Fibroblast of lung (primary cell): ENCODE results near the gene MARCO. TPM values are rescaled to one million over a fixed set of nuclear protein-coding genes. Genes with fewer than 3 reads are reported as not detected.

Source experiments
- DNase-seq, 2 donors: peaks; one replicate each; pipeline versions ENCODE4 v3.0.0 to v3.0.0-alpha.2; 2010; ENCODE audit warnings: low read depth in 2 of 2
- H2AFZ ChIP-seq: 2 replicates; pipeline ENCODE4 v1.5.1; 2012; ENCODE audit warnings: low read length, control low read depth, inconsistent platforms
- H3K27ac ChIP-seq: 2 replicates; pipeline ENCODE4 v1.5.1; 2011; ENCODE audit warnings: low read length, control low read depth; ENCODE audit not compliant: insufficient read depth
- H3K27me3 ChIP-seq: 2 replicates; pipeline ENCODE4 v1.5.1; 2011; ENCODE audit warnings: mild to moderate bottlenecking, low read length; ENCODE audit not compliant: control insufficient read depth, insufficient read depth
- H3K36me3 ChIP-seq: 2 replicates; pipeline ENCODE4 v1.5.1; 2011; ENCODE audit warnings: low read length; ENCODE audit not compliant: control insufficient read depth, insufficient read depth
- H3K4me1 ChIP-seq: 2 replicates; pipeline ENCODE4 v1.5.1; 2011; ENCODE audit warnings: low read length; ENCODE audit not compliant: control insufficient read depth, insufficient read depth; ENCODE audit errors: extremely low read depth
- H3K4me2 ChIP-seq: 2 replicates; pipeline ENCODE4 v1.5.1; 2011; ENCODE audit warnings: low read length, control low read depth; ENCODE audit not compliant: insufficient read depth; ENCODE audit errors: extremely low read depth
- H3K4me3 ChIP-seq, 4 experiments: fragments of 200-600 bp in 1 of 4; sonication (generic) in 1 of 4; replicated peaks in 1 of 4; 2 replicates each; pipeline ENCODE4 v1.5.1; 2011 to 2016; ENCODE audit warnings: low read length in 4 of 4, low read depth in 3 of 4, mild to moderate bottlenecking in 3 of 4, control low read depth in 2 of 4, inconsistent platforms in 1 of 4, mixed read lengths in 1 of 4; ENCODE audit not compliant: insufficient read depth in 1 of 4; ENCODE audit errors: control extremely low read depth in 1 of 4
- H3K79me2 ChIP-seq: 2 replicates; pipeline ENCODE4 v1.5.1; 2012; ENCODE audit warnings: mild to moderate bottlenecking, low read length, inconsistent platforms; ENCODE audit not compliant: control insufficient read depth, insufficient read depth
- H3K9ac ChIP-seq: 2 replicates; pipeline ENCODE4 v1.5.1; 2011; ENCODE audit warnings: mild to moderate bottlenecking, low read length, control low read depth; ENCODE audit not compliant: insufficient read depth
- H3K9me3 ChIP-seq: 2 replicates; pipeline ENCODE4 v1.5.1; 2012; ENCODE audit warnings: low read depth, low read length; ENCODE audit not compliant: control insufficient read depth, insufficient read depth
- H4K20me1 ChIP-seq: 2 replicates; pipeline ENCODE4 v1.5.1; 2011; ENCODE audit warnings: low read length; ENCODE audit not compliant: control insufficient read depth, insufficient read depth; ENCODE audit errors: extremely low read depth
- CTCF ChIP-seq, 2 donors: IDR thresholded peaks in 1 of 2; conservative IDR thresholded peaks in 1 of 2; 1 replicate in 1 of 2; 2 replicates in 1 of 2; pipeline ENCODE4 v1.5.1; 2011 to 2012; ENCODE audit warnings: low read length in 2 of 2, control low read depth in 1 of 2, inconsistent platforms in 1 of 2, low read depth in 1 of 2, mild to moderate bottlenecking in 1 of 2
- EZH2 ChIP-seq: IDR thresholded peaks from 2 replicates; pipeline ENCODE4 v1.5.1; 2012; ENCODE audit warnings: low read length, control low read depth, mild to moderate bottlenecking; ENCODE audit errors: missing control alignments
- polyA plus RNA-seq, 2 donors: library from polyadenylated mRNA; depleted of rRNA in 1 of 2; stranded (reverse) in 1 of 2; unstranded in 1 of 2; fragments of >200 nt; gene quantifications; 2 replicates each; pipeline ENCODE4 v1.2.1, GENCODE V29; 2011 to 2012; ENCODE audit warnings: missing spikeins in 1 of 2
- total RNA-seq: library from RNA; depleted of rRNA; stranded (reverse); fragments of >200 nt; gene quantifications from 2 replicates; pipeline ENCODE4 v1.2.1, GENCODE V29; 2014

MARCO gene
- total and polyA plus RNA-seq, 2 donors (not counting 1 experiment from before 2014, with no cell fraction given): not detected

GRCh38 chr2:118978064-118978463 is 36.1 kb downstream of the MARCO start:
- H4K20me1 ChIP-seq: no peaks in the 10 kb centered on the region
- no peak for DNase-seq
- H3K79me2 ChIP-seq: no peaks in the 10 kb centered on the region
- no peak overlapping the region for H3K27ac ChIP-seq
- no peaks in the 10 kb centered on the region for H3K27me3 ChIP-seq
- no peak overlapping the region for H3K4me2 ChIP-seq
- no peak overlapping the region for H2AFZ ChIP-seq
- no peak overlapping the region for H3K4me3 ChIP-seq
- no peaks in the 10 kb centered on the region for H3K4me1 ChIP-seq
- TF ChIP-seq EZH2: no peak
- TF ChIP-seq CTCF (conservative IDR thresholded peaks at IDR 0.05 in 1 of 2, IDR thresholded peaks at IDR 0.05 in 1 of 2; ENCODE audit: low read depth in 1 of 2, low read length in 2 of 2): no peak
- no peaks in the 10 kb centered on the region for H3K36me3 ChIP-seq
- H3K9me3 ChIP-seq: no peaks in the 10 kb centered on the region
- H3K9ac ChIP-seq: no peak overlapping the region

- Histone ChIP-seq H3K4me1 (no peaks in the 10 kb centered on the region), H3K36me3 (no peaks in the 10 kb centered on the region), H3K9me3 (no peaks in the 10 kb centered on the region), H3K4me2 (no peak overlapping the region), H2AFZ (no peak overlapping the region), H3K9ac (no peak overlapping the region), H4K20me1 (no peaks in the 10 kb centered on the region), H3K27ac (no peak overlapping the region), H3K79me2 (no peaks in the 10 kb centered on the region), H3K4me3 (no peak overlapping the region), H3K27me3 (no peaks in the 10 kb centered on the region)
- DNase-seq: no peak
- TF ChIP-seq EZH2 (no peak), CTCF (conservative IDR thresholded peaks at IDR 0.05 in 1 of 2, IDR thresholded peaks at IDR 0.05 in 1 of 2; ENCODE audit: low read depth in 1 of 2, low read length in 2 of 2) (no peak)
Measured at GRCh38 chr2:118979152-118979861, 37.3 kb downstream of the MARCO start.

GRCh38 chr2:118980022-118980421 is 38.0 kb downstream of the MARCO start:
- no peaks in the 10 kb centered on the region for H3K27me3 ChIP-seq
- H3K4me2 ChIP-seq: no peak overlapping the region
- DNase-seq: no peak
- no peak overlapping the region for H2AFZ ChIP-seq
- TF ChIP-seq CTCF (conservative IDR thresholded peaks at IDR 0.05 in 1 of 2, IDR thresholded peaks at IDR 0.05 in 1 of 2; ENCODE audit: low read depth in 1 of 2, low read length in 2 of 2) (no peak), EZH2 (no peak)
- no peaks in the 10 kb centered on the region for H3K9me3 ChIP-seq
- H3K9ac ChIP-seq: no peak overlapping the region
- no peak overlapping the region for H3K27ac ChIP-seq
- no peaks in the 10 kb centered on the region for H3K36me3 ChIP-seq
- H3K4me1 ChIP-seq: no peaks in the 10 kb centered on the region
- H4K20me1 ChIP-seq: no peaks in the 10 kb centered on the region
- H3K4me3 ChIP-seq: no peak overlapping the region
- H3K79me2 ChIP-seq: no peaks in the 10 kb centered on the region
